Mesendoderm (in vitro differentiated cells): ENCODE data around the gene IQCE.
A peak's percentile ranks its signal among the peaks of the same experiment; 100 is the strongest.

Source experiments
- DNase-seq: peaks from one replicate; pipeline ENCODE4 v3.0.0; 2013
- H2AK5ac ChIP-seq: 2 replicates; pipeline ENCODE4 v1.6.1; 2013; ENCODE audit warnings: low read length, inconsistent platforms
- H2BK120ac ChIP-seq: 2 replicates; pipeline ENCODE4 v1.6.1; 2013; ENCODE audit warnings: low read depth, mild to moderate bottlenecking, low read length, moderate library complexity, mixed read lengths
- H2BK15ac ChIP-seq: replicated peaks from 2 replicates; pipeline ENCODE4 v1.6.1; 2013; ENCODE audit warnings: low read depth, mild to moderate bottlenecking, moderate library complexity
- H2BK5ac ChIP-seq: 2 replicates; pipeline ENCODE4 v1.6.1; 2013; ENCODE audit warnings: low read length, inconsistent platforms
- H3K18ac ChIP-seq: 2 replicates; pipeline ENCODE4 v1.6.1; 2013; ENCODE audit warnings: mild to moderate bottlenecking, low read length, mixed read lengths
- H3K23ac ChIP-seq: one replicate; pipeline ENCODE4 v1.6.1; 2013; ENCODE audit warnings: low read length
- H3K27ac ChIP-seq: 2 replicates; pipeline ENCODE4 v1.5.1; 2013; ENCODE audit warnings: low read depth, mild to moderate bottlenecking, inconsistent platforms, low read length, moderate library complexity
- H3K27me3 ChIP-seq: 2 replicates; pipeline ENCODE4 v1.6.1; 2013; ENCODE audit warnings: low read length, control low read depth, mild to moderate bottlenecking, inconsistent platforms; ENCODE audit not compliant: insufficient read depth, poor library complexity
- H3K36me3 ChIP-seq: 2 replicates; pipeline ENCODE4 v1.6.1; 2013; ENCODE audit warnings: low read length, inconsistent platforms; ENCODE audit not compliant: control insufficient read depth, insufficient read depth
- H3K4ac ChIP-seq: one replicate; pipeline ENCODE4 v1.6.1; 2013; ENCODE audit warnings: low read depth, mild to moderate bottlenecking, low read length, moderate library complexity
- H3K4me1 ChIP-seq: 2 replicates; pipeline ENCODE4 v1.6.1; 2013; ENCODE audit warnings: low read depth, low read length, inconsistent platforms; ENCODE audit not compliant: control insufficient read depth
- H3K4me2 ChIP-seq: 2 replicates; pipeline ENCODE4 v1.6.1; 2013; ENCODE audit warnings: low read length
- H3K4me3 ChIP-seq: 2 replicates; pipeline ENCODE4 v1.5.1; 2013; ENCODE audit warnings: mild to moderate bottlenecking, low read length
- H3K56ac ChIP-seq: one replicate; pipeline ENCODE4 v1.6.1; 2013; ENCODE audit warnings: low read length
- H3K79me1 ChIP-seq: 2 replicates; pipeline ENCODE4 v1.6.1; 2013; ENCODE audit warnings: low read length, inconsistent platforms
- H3K79me2 ChIP-seq: 2 replicates; pipeline ENCODE4 v1.6.1; 2013; ENCODE audit warnings: mild to moderate bottlenecking, low read length; ENCODE audit not compliant: control insufficient read depth, insufficient read depth
- H3K9ac ChIP-seq: 2 replicates; pipeline ENCODE4 v1.6.1; 2013; ENCODE audit warnings: low read length, inconsistent platforms
- H4K5ac ChIP-seq: one replicate; pipeline ENCODE4 v1.6.1; 2013; ENCODE audit warnings: low read length
- H4K8ac ChIP-seq: one replicate; pipeline ENCODE4 v1.6.1; 2013; ENCODE audit warnings: low read depth, mild to moderate bottlenecking, control low read depth, low read length, moderate library complexity
- WGBS: extraction: QIAGEN DNeasy Blood & Tissue Kit; methylation state at CpG from one replicate; pipeline ENCODE4 v1.1.7; 2013; ENCODE audit warnings: low lambda C conversion rate, missing lambda C conversion rate; ENCODE audit not compliant: insufficient coverage; ENCODE audit errors: extremely low coverage; 5-methylcytosine and 5-hydroxymethylcytosine counted together

IQCE gene

GRCh38 chr7:2641406-2642393, 82.9 kb downstream of the IQCE start:
- H3K56ac ChIP-seq: peak overlapping the region; percentile 89
- H3K4ac ChIP-seq: peak overlapping the region; percentile 62
- H2BK120ac ChIP-seq: peak overlapping the region; percentile 69
- no peak overlapping the region for H3K4me2 ChIP-seq
- H3K79me2 ChIP-seq: peaks cover 65% of the 10 kb centered on the region
- H4K5ac ChIP-seq: no peak overlapping the region
- peak overlapping the region; percentile 6 for H2AK5ac ChIP-seq
- peaks cover 18% of the 10 kb centered on the region for H3K4me1 ChIP-seq
- H3K18ac ChIP-seq: peak overlapping the region; percentile 95
- H3K27ac ChIP-seq: peak overlapping the region; percentile 97
- no peaks in the 10 kb centered on the region for H3K27me3 ChIP-seq
- no peak overlapping the region for H3K23ac ChIP-seq
- H4K8ac ChIP-seq: no peak overlapping the region
- no CpG with 5 or more reads among the region's 39 CpGs for WGBS
- peaks cover 29% of the 10 kb centered on the region for H3K79me1 ChIP-seq
- no peak overlapping the region for H3K4me3 ChIP-seq
- H2BK15ac ChIP-seq: no peak overlapping the region
- H3K36me3 ChIP-seq: no peaks in the 10 kb centered on the region
- DNase-seq: peak; percentile 98
- H2BK5ac ChIP-seq: peak overlapping the region; percentile 88
- H3K9ac ChIP-seq: peak overlapping the region; percentile 68

GRCh38 chr7:2643386-2644219, 84.8 kb downstream of the IQCE start:
- H4K5ac ChIP-seq: no peak overlapping the region
- no peak overlapping the region for H2AK5ac ChIP-seq
- no peak overlapping the region for H3K23ac ChIP-seq
- peak overlapping the region; percentile 67 for H3K56ac ChIP-seq
- peaks cover 46% of the 10 kb centered on the region for H3K79me2 ChIP-seq
- H4K8ac ChIP-seq: no peak overlapping the region
- no peak overlapping the region for H3K27ac ChIP-seq
- H3K4me3 ChIP-seq: no peak overlapping the region
- H3K79me1 ChIP-seq: peaks cover 23% of the 10 kb centered on the region
- no peak overlapping the region for H2BK15ac ChIP-seq
- DNase-seq: peak; percentile 57
- H2BK120ac ChIP-seq: no peak overlapping the region
- peaks cover 6% of the 10 kb centered on the region for H3K36me3 ChIP-seq
- H2BK5ac ChIP-seq: no peak overlapping the region
- no CpG with 5 or more reads among the region's 29 CpGs for WGBS
- H3K4me2 ChIP-seq: no peak overlapping the region
- H3K18ac ChIP-seq: no peak overlapping the region
- H3K27me3 ChIP-seq: no peaks in the 10 kb centered on the region
- H3K9ac ChIP-seq: peak overlapping the region; percentile 16
- H3K4ac ChIP-seq: no peak overlapping the region
- peaks cover 18% of the 10 kb centered on the region for H3K4me1 ChIP-seq

- H4K5ac ChIP-seq: no peak overlapping the region
- H3K36me3 ChIP-seq: peaks cover 6% of the 10 kb centered on the region
- H3K79me2 ChIP-seq: peaks cover 40% of the 10 kb centered on the region
- H3K4me1 ChIP-seq: peaks cover 18% of the 10 kb centered on the region
- no peak overlapping the region for H2BK120ac ChIP-seq
- H3K9ac ChIP-seq: peak overlapping the region; percentile 9
- H3K23ac ChIP-seq: no peak overlapping the region
- H3K27ac ChIP-seq: peak overlapping the region; percentile 72
- WGBS: no CpG with 5 or more reads among the region's 6 CpGs
- H2BK15ac ChIP-seq: no peak overlapping the region
- H3K18ac ChIP-seq: peak overlapping the region; percentile 31
- no peaks in the 10 kb centered on the region for H3K27me3 ChIP-seq
- H4K8ac ChIP-seq: no peak overlapping the region
- peak overlapping the region; percentile 39 for H3K56ac ChIP-seq
- peaks cover 21% of the 10 kb centered on the region for H3K79me1 ChIP-seq
- no peak overlapping the region for H2BK5ac ChIP-seq
- no peak for DNase-seq
- no peak overlapping the region for H3K4me2 ChIP-seq
- no peak overlapping the region for H3K4me3 ChIP-seq
- H3K4ac ChIP-seq: no peak overlapping the region
- no peak overlapping the region for H2AK5ac ChIP-seq
Observed at GRCh38 chr7:2644220-2644561, 85.4 kb downstream of the IQCE start.

GRCh38 chr7:2644562-2645273, 85.9 kb downstream of the IQCE start:
- peak overlapping the region; percentile 59 for H3K9ac ChIP-seq
- H3K27ac ChIP-seq: peak overlapping the region; percentile 72
- no peak overlapping the region for H2BK120ac ChIP-seq
- H2BK15ac ChIP-seq: no peak overlapping the region
- peak overlapping the region; percentile 7 for H2AK5ac ChIP-seq
- no peak for DNase-seq
- peaks cover 18% of the 10 kb centered on the region for H3K79me1 ChIP-seq
- H3K4me1 ChIP-seq: peaks cover 18% of the 10 kb centered on the region
- WGBS: no CpG with 5 or more reads among the region's 18 CpGs
- no peak overlapping the region for H3K4me3 ChIP-seq
- peaks cover 6% of the 10 kb centered on the region for H3K36me3 ChIP-seq
- no peak overlapping the region for H3K23ac ChIP-seq
- no peak overlapping the region for H3K4ac ChIP-seq
- H3K79me2 ChIP-seq: peaks cover 36% of the 10 kb centered on the region
- H2BK5ac ChIP-seq: peak overlapping the region; percentile 76
- no peak overlapping the region for H3K4me2 ChIP-seq
- no peaks in the 10 kb centered on the region for H3K27me3 ChIP-seq
- peak overlapping the region; percentile 31 for H3K18ac ChIP-seq
- no peak overlapping the region for H4K5ac ChIP-seq
- H4K8ac ChIP-seq: no peak overlapping the region
- H3K56ac ChIP-seq: peak overlapping the region; percentile 90

- H4K8ac ChIP-seq: no peak overlapping the region
Observed at GRCh38 chr7:2645274-2645868, 86.6 kb downstream of the IQCE start.

More at GRCh38 chr7:2645274-2645868, 86.6 kb downstream of the IQCE start:
- H3K27ac ChIP-seq: peak overlapping the region; percentile 72
- H3K4ac ChIP-seq: peak overlapping the region; percentile 58
- H2AK5ac ChIP-seq: peak overlapping the region; percentile 96
- H3K27me3 ChIP-seq: no peaks in the 10 kb centered on the region
- H2BK15ac ChIP-seq: no peak overlapping the region
- WGBS: no CpG with 5 or more reads among the region's 14 CpGs
- no peak overlapping the region for H3K4me2 ChIP-seq
- H3K18ac ChIP-seq: peak overlapping the region; percentile 31
- peaks cover 16% of the 10 kb centered on the region for H3K79me1 ChIP-seq
- peak overlapping the region; percentile 59 for H3K9ac ChIP-seq
- H2BK120ac ChIP-seq: no peak overlapping the region
- H3K56ac ChIP-seq: peak overlapping the region; percentile 90
- no peak overlapping the region for H3K4me3 ChIP-seq
- DNase-seq: peak; percentile 86
- H3K23ac ChIP-seq: peak overlapping the region; percentile 45
- H3K79me2 ChIP-seq: peaks cover 30% of the 10 kb centered on the region
- peaks cover 9% of the 10 kb centered on the region for H3K36me3 ChIP-seq
- no peak overlapping the region for H4K5ac ChIP-seq
- H2BK5ac ChIP-seq: peak overlapping the region; percentile 92
- H3K4me1 ChIP-seq: peaks cover 18% of the 10 kb centered on the region
